Left hindlimb (tissue), 1 donor: Measurements from ENCODE around the gene KDM4B.
A peak's percentile ranks its signal among the peaks of the same experiment; 100 is the strongest.
"Not testable (repeated sequence)": the region's sequence is repeated elsewhere in the genome, so short reads cannot be mapped to it uniquely, and the experiment has no call there.

Experiments
- DNase-seq: peaks from one replicate; pipeline ENCODE4 v3.0.0-alpha.2; 2018

Gene KDM4B

GRCh38 chr19:5186293-5187050, 217.6 kb downstream of the KDM4B start:
- DNase-seq: peak; percentile 70

GRCh38 chr19:5188548-5189317, 219.8 kb downstream of the KDM4B start:
- no peak for DNase-seq

DNA sequence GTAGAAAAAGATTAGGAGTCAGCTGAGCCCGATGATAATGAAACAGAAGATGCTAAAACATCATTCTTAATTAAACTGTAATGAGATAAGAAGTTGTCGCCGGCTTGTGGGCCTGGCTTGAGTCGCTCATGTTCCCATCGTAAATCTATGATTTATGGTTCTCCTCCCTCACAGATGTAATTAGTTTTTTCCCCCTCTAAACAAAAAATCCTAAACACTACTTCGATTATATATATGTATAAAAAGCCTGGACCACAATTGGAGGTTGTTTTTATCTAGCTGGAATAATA, 220.3 kb downstream of the KDM4B start:
- DNase-seq: no peak

GRCh38 chr19:5191091-5191490, 222.2 kb downstream of the KDM4B start:
- DNase-seq: no peak

DNA sequence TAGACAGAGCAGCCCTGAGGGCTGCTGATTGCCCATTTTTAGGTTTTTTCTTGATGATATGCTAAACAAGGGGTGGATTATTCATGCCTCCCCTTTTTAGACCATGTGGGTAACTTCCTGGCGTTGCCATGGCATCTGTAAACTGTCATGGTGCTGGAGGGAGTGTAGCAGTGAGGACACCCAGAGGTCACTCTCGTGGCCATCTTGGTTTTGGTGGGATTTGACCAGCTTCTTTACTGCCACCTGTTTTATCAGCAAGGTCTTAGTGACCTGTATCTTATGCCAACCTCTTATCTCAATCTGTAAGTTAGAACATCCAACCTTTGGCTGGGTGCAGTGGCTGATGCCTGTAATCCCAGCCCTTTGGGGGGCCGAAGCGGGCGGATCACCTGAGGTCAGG, 223.7 kb downstream of the KDM4B start:
- DNase-seq: no peak

DNA sequence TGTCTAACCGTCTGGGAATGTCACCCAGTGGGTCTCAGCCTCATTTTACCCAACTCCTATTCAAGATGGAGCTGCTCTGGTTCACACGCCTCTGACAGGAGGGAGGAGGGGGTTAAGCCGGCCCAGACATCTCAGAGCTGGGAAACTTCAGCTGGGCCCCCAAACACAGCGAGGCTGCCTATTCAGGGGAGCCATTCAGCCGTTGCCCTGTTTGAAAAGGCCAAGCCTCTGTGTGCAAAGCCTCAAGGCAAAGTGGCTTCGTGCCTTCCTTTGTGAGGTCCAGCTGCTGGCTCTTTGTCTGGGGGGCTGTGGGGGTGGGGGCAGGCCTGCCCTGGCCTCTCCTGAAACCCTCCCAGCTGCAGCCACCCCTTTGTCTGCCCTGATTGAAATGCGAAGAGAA, 224.3 kb downstream of the KDM4B start:
- DNase-seq: no peak

DNA sequence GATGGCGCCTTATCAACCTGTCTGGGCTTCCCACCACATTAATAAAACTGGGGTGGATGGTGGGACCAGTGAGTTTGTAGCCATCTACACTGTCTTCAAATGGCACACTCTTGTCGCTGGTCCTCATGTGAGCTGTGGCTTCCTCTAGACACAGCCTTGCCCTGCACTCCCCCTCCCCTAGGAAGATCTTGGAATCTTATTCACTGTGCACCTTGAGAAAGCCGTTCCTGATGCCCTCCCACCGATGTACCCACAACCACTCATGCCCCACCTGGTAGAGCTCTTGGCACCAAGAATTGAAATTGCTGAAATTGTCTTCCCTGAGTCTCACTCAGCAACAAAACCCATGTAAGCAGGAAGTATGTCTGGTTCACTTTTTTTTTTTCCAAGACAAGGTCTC, 225.7 kb downstream of the KDM4B start:
- no peak for DNase-seq

DNA sequence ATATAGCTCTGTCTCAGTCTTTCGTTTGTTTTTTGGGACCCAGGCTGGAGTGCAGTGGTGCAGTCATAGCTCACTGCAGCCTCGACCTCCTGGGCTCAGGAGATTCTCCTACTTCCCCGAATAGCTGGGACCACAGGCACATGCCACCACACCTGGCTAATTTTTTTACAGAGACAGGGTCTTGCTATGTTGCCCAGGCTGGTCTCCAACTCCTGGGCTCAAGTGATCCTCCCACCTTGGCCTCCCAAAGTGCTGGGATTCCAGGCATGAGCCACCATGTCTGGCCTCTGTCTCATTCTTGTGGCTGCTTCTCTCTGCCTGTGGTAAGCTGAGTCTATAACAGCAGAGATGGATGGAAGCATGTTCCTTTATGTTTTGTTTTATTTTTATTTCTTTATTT, 226.7 kb downstream of the KDM4B start:
- not testable (repeated sequence) for DNase-seq

- no peak for DNase-seq
Observed at GRCh38 chr19:5196832-5197231, 227.9 kb downstream of the KDM4B start.

DNA sequence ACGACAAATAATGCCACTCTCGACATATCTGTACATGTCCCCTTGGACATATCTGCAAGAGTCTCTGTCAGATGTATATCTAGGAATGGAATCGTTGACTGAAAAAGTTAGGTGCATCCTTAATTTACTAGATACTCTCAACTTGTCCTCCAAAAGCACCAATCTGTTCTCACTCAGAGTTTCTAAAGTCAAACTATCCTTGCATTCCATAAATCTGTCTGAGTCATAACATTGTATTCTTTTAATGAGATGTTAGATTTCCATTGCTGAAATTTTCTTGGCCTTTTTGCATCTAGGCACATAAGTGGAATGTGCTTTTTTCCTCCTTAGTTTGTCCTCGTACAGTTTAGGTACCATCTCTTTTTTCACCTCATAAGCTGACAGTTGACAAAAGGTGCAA, 231.9 kb downstream of the KDM4B start:
- no peak for DNase-seq

- DNase-seq: no peak
Observed at GRCh38 chr19:5202553-5202952, 233.6 kb downstream of the KDM4B start.
